Measurements from ENCODE around the gene ATG7. TPM values are rescaled to one million over a fixed set of nuclear protein-coding genes. Genes with fewer than 3 reads are reported as not detected.

Gene ATG7
- total and polyA plus RNA-seq, 2 experiments from 2014 or later = 18.4 to 38.6 TPM

DNA sequence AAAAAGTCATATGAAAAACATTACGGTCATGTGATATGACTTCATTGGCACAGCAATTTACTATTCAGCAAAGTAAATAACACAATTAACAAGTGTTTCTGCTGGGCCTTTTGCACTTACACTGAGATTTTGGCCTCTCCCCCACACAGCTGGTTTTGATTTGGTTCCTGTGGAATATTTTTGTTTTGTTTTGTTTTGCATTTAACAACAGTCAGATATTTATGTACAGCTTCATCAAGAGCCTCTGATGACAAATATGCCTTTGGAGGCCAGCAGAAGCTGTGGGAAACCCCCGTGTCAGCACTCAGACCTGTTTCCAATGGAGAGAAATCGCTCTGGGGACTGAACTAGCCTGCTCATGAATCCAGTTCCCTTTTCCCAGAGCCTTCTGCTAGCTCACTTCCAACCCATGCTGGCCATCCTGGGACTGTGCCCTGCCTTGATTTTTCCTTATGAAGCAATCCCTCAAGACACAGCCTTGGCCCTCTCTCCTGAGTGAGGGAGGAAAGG is 161.9 kb downstream of the ATG7 start:
- no peaks in the 10 kb centered on the region for H3K27me3 ChIP-seq
- H3K79me2 ChIP-seq = no peaks in the 10 kb centered on the region
- no peak overlapping the region for H3K4me3 ChIP-seq
- H3K27ac ChIP-seq = peak overlapping the region; percentile 47
- TF ChIP-seq, protein P1, sequence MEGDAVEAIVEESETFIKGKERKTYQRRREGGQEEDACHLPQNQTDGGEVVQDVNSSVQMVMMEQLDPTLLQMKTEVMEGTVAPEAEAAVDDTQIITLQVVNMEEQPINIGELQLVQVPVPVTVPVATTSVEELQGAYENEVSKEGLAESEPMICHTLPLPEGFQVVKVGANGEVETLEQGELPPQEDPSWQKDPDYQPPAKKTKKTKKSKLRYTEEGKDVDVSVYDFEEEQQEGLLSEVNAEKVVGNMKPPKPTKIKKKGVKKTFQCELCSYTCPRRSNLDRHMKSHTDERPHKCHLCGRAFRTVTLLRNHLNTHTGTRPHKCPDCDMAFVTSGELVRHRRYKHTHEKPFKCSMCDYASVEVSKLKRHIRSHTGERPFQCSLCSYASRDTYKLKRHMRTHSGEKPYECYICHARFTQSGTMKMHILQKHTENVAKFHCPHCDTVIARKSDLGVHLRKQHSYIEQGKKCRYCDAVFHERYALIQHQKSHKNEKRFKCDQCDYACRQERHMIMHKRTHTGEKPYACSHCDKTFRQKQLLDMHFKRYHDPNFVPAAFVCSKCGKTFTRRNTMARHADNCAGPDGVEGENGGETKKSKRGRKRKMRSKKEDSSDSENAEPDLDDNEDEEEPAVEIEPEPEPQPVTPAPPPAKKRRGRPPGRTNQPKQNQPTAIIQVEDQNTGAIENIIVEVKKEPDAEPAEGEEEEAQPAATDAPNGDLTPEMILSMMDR (IDR thresholded peaks at IDR 0.05; ENCODE audit: poor library complexity) = no peak
- no peak for TF ChIP-seq EZH2 (IDR thresholded peaks at IDR 0.05; ENCODE audit: borderline replicate concordance)
- no peak for TF ChIP-seq EZH2phosphoT487 (IDR thresholded peaks at IDR 0.05; ENCODE audit: low read depth, severe bottlenecking, unreplicated experiment)
- peaks cover 4% of the 10 kb centered on the region for H3K4me1 ChIP-seq (ENCODE audit: insufficient read depth)
- H3K9me3 ChIP-seq (ENCODE audit: low read depth) = no peaks in the 10 kb centered on the region
- no peaks in the 10 kb centered on the region for H4K20me1 ChIP-seq (ENCODE audit: insufficient read depth, poor library complexity, severe bottlenecking)
- DNase-seq (ENCODE audit: low spot score) = peak; percentile 49
- H3K36me3 ChIP-seq (replicated peaks; ENCODE audit: insufficient read depth, low read depth) = no peaks in the 10 kb centered on the region
- no peak overlapping the region for H2AFZ ChIP-seq
- 66% methylated on average over 3 of the region's 3 CpGs for WGBS (ENCODE audit: low lambda C conversion rate, missing lambda C conversion rate)
- no peak overlapping the region for H3K4me2 ChIP-seq
- no peaks in the 10 kb centered on the region for H3K9me2 ChIP-seq (replicated peaks; ENCODE audit: insufficient read depth)

DNA sequence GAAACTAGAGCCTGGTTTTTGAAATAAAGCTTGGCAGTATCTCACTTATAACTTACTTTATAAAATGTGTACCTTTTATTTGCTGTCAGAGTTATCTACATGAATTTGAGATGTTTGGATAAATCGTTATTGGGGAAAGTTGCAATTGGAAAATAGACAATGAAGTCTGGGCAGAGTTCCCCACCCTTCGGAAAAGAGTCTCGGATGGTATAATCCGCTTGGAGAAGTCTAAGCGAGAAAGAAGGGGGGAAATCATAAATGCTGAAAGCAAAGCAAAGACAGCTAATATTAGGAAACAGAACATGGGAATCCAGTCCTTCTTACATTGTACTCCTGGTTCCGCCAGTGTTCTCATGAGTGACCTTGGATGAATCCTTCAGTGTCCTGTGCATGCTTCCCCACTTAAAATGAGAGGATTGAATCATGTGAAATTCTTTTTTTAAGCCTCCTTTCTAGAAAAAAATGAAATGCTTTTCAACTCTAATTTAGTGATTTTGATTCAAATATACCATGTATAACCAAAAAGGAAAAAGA is 162.4 kb downstream of the ATG7 start:
- Histone ChIP-seq H3K79me2 (no peaks in the 10 kb centered on the region), H2AFZ (no peak overlapping the region), H3K27me3 (no peaks in the 10 kb centered on the region), H3K4me2 (peak overlapping the region; percentile 1), H3K27ac (peak overlapping the region; percentile 47), H4K20me1 (ENCODE audit: insufficient read depth, poor library complexity, severe bottlenecking) (no peaks in the 10 kb centered on the region), H3K36me3 (replicated peaks; ENCODE audit: insufficient read depth, low read depth) (no peaks in the 10 kb centered on the region), H3K9me2 (replicated peaks; ENCODE audit: insufficient read depth) (no peaks in the 10 kb centered on the region), H3K9me3 (ENCODE audit: low read depth) (no peaks in the 10 kb centered on the region), H3K4me1 (ENCODE audit: insufficient read depth) (peaks cover 4% of the 10 kb centered on the region), H3K4me3 (no peak overlapping the region)
- TF ChIP-seq EZH2 (IDR thresholded peaks at IDR 0.05; ENCODE audit: borderline replicate concordance) = no peak
- no peak for DNase-seq (ENCODE audit: low spot score)
- WGBS (ENCODE audit: low lambda C conversion rate, missing lambda C conversion rate) = 66% methylated on average over 6 of the region's 6 CpGs

DNA sequence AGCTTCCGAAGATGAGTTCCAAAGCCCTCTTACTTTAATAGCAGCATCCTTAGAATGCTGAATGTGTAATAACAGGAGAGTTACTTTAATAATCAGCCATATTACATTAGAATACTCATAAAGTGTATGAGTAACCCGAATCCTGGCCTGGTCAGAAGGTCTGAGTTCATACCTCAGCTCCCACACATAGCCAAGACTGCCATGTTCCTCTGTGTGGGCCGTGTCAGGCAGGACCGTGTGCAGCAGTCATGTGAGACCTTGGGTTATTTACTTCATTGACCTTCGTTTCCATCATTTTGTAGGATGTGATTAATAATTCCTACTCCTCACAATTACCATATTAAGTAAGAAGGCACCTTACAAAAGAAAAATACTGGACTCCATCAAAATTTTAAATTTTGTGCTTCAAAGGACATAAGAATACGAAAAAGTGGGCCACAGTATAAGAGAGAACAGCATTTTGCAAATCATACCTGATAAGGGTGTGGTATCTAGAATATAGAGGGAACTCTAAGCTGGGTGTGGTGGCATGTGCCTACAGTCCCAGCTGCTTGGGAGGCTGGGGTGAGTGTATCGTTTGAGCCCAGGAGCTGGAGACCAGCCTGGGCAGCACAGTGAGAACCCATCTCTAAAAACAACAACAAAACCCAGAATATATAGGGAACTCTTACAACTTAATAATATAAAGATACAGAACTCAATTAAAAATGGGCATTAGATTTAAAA is 163.4 kb downstream of the ATG7 start:
- Histone ChIP-seq H3K4me3 (no peak overlapping the region), H2AFZ (no peak overlapping the region), H3K4me1 (ENCODE audit: insufficient read depth) (peaks cover 4% of the 10 kb centered on the region), H3K9me3 (ENCODE audit: low read depth) (no peaks in the 10 kb centered on the region), H3K79me2 (no peaks in the 10 kb centered on the region), H4K20me1 (ENCODE audit: insufficient read depth, poor library complexity, severe bottlenecking) (no peaks in the 10 kb centered on the region), H3K27ac (peak overlapping the region; percentile 47), H3K4me2 (peak overlapping the region; percentile 1), H3K9me2 (replicated peaks; ENCODE audit: insufficient read depth) (no peaks in the 10 kb centered on the region), H3K27me3 (no peaks in the 10 kb centered on the region), H3K36me3 (replicated peaks; ENCODE audit: insufficient read depth, low read depth) (no peaks in the 10 kb centered on the region)
- TF ChIP-seq, protein P1 (IDR thresholded peaks at IDR 0.05; ENCODE audit: poor library complexity) = no peak
- TF ChIP-seq EZH2 (IDR thresholded peaks at IDR 0.05; ENCODE audit: borderline replicate concordance) = no peak
- no peak for TF ChIP-seq EZH2phosphoT487 (IDR thresholded peaks at IDR 0.05; ENCODE audit: low read depth, severe bottlenecking, unreplicated experiment)
- DNase-seq (ENCODE audit: low spot score) = no peak
- 93% methylated on average over 7 of the region's 7 CpGs for WGBS (ENCODE audit: low lambda C conversion rate, missing lambda C conversion rate)

DNA sequence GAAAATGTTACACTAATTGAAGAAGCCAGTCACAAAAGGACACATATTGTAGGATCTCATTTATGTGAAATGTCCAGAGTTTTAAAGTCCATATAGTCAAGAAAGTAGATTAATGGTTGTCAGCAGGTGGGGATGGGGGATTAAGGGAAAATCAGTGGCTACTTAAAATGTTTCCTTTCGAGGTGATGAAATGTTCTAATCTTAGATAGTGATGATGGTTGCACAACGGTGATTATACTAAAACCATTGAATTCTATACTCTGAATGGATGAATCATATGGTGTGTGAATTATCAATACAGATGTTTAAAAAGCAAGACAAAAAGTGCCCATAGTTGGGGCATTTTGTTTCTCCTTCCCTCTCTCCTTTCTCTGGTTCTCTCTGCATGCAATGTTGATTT is 164.6 kb downstream of the ATG7 start:
- no peaks in the 10 kb centered on the region for H3K27me3 ChIP-seq
- no peak overlapping the region for H2AFZ ChIP-seq
- no peak overlapping the region for H3K4me2 ChIP-seq
- H3K79me2 ChIP-seq = no peaks in the 10 kb centered on the region
- DNase-seq (ENCODE audit: low spot score) = no peak
- H3K36me3 ChIP-seq (replicated peaks; ENCODE audit: insufficient read depth, low read depth) = no peaks in the 10 kb centered on the region
- H4K20me1 ChIP-seq (ENCODE audit: insufficient read depth, poor library complexity, severe bottlenecking) = no peaks in the 10 kb centered on the region
- H3K4me3 ChIP-seq = no peak overlapping the region
- WGBS (ENCODE audit: low lambda C conversion rate, missing lambda C conversion rate) = 79% methylated on average over 2 of the region's 2 CpGs
- H3K27ac ChIP-seq = no peak overlapping the region
- H3K9me2 ChIP-seq (replicated peaks; ENCODE audit: insufficient read depth) = no peaks in the 10 kb centered on the region
- no peak for TF ChIP-seq EZH2phosphoT487 (IDR thresholded peaks at IDR 0.05; ENCODE audit: low read depth, severe bottlenecking, unreplicated experiment)
- TF ChIP-seq, protein P1 (IDR thresholded peaks at IDR 0.05; ENCODE audit: poor library complexity) = no peak
- TF ChIP-seq EZH2 (IDR thresholded peaks at IDR 0.05; ENCODE audit: borderline replicate concordance) = no peak
- H3K4me1 ChIP-seq (ENCODE audit: insufficient read depth) = peaks cover 4% of the 10 kb centered on the region
- H3K9me3 ChIP-seq (ENCODE audit: low read depth) = no peaks in the 10 kb centered on the region

Data from hepatocyte (in vitro differentiated cells).